ENCODE measurements around the gene CYP8B1. TPM values are rescaled to one million over a fixed set of nuclear protein-coding genes. Genes with fewer than 3 reads are reported as not detected.

Gene CYP8B1
- total and polyA plus RNA-seq, 2 of the 13 experiments (the other 11 are each of a cell fraction or from before 2014, with no cell fraction given), result 0.58 to 2.0 TPM

GRCh38 chr3:42914771-42915515 lies 39.3 kb upstream of the CYP8B1 start (continued):
- TF ChIP-seq STAT6 (CRISPR knock-in tag; IDR thresholded peaks at IDR 0.05; ENCODE audit: borderline replicate concordance) (no peak), ZBTB33 (CRISPR knock-in tag; IDR thresholded peaks at IDR 0.05) (no peak), ZNF549 (CRISPR knock-in tag; IDR thresholded peaks at IDR 0.05) (no peak), GMEB1 (CRISPR knock-in tag; IDR thresholded peaks at IDR 0.05; ENCODE audit: borderline replicate concordance) (no peak), ZBTB14 (CRISPR knock-in tag; IDR thresholded peaks at IDR 0.05) (no peak), HCFC1 (IDR thresholded peaks at IDR 0.05; ENCODE audit: low read depth, low read length) (no peak), SOX5 (CRISPR knock-in tag; IDR thresholded peaks at IDR 0.05; ENCODE audit: borderline replicate concordance) (peak; percentile 89), ZNF260 (CRISPR knock-in tag; IDR thresholded peaks at IDR 0.05; ENCODE audit: borderline replicate concordance, low read depth) (no peak), LBX2 (CRISPR knock-in tag; IDR thresholded peaks at IDR 0.05; ENCODE audit: borderline replicate concordance) (no peak), ZNF616 (CRISPR knock-in tag; IDR thresholded peaks at IDR 0.05; ENCODE audit: low read depth) (no peak), AGO2 (optimal IDR thresholded peaks at IDR 0.05; ENCODE audit: low read depth, low read length) (no peak), RBAK (CRISPR knock-in tag; IDR thresholded peaks at IDR 0.05) (no peak), SYNCRIP (IDR thresholded peaks at IDR 0.05; ENCODE audit: insufficient read depth, low read depth, low read length) (no peak), TGIF2 (CRISPR knock-in tag; IDR thresholded peaks at IDR 0.05) (no peak), AHR (CRISPR knock-in tag; IDR thresholded peaks at IDR 0.05) (no peak), PLSCR1 (CRISPR knock-in tag; IDR thresholded peaks at IDR 0.05; ENCODE audit: borderline replicate concordance) (no peak), SOX13 (IDR thresholded peaks at IDR 0.05) (peak; percentile 24; the same call in 1 of the 2 replicates), SOX13 (CRISPR knock-in tag; conservative IDR thresholded peaks at IDR 0.05 in 1 of 2, IDR thresholded peaks at IDR 0.05 in 1 of 2) (peak in 1 of 2 experiments; percentile 91; a peak in 2 of 4 replicates), THAP8 (CRISPR knock-in tag; IDR thresholded peaks at IDR 0.05; ENCODE audit: borderline replicate concordance) (no peak), RFXANK (CRISPR knock-in tag; IDR thresholded peaks at IDR 0.05) (no peak)

Data from HepG2 (cell line).